Panc1 (cell line): Measurements from ENCODE around the gene TOMM5. TPM values are rescaled to one million over a fixed set of nuclear protein-coding genes. Genes with fewer than 3 reads are reported as not detected.
A peak's percentile ranks its signal among the peaks of the same experiment; 100 is the strongest.

Source experiments
- ATAC-seq: fragments of 200-7000 bp; cut with Tn5 transposase; 2 replicates; pipeline ENCODE4 v1.9.1; 2020; ENCODE audit warnings: mild to moderate bottlenecking, moderate library complexity
- BruUV-seq: library from RNA; stranded (reverse); fragments of 400-500 nt; replicated peaks from 2 replicates; lab custom pipeline; 2021; lab: Mats Ljungman, UMichigan
- CTCF ChIA-PET: fragments of 300-600 bp; sonication (Branson Sonifier 250); formaldehyde crosslinking; loops from one replicate; lab custom pipeline; 2022; ENCODE audit warnings: antibody characterized with exemption; lab: Charles Lee
- POLR2A ChIA-PET: fragments of 300-600 bp; sonication (Branson Sonifier 250); formaldehyde crosslinking; loops from one replicate; lab custom pipeline; 2022; ENCODE audit warnings: antibody characterized with exemption; lab: Charles Lee
- DNase-seq: peaks from one replicate; pipeline ENCODE4 v3.0.0-alpha.2; 2010; ENCODE audit warnings: low read depth, low spot score
- H3K27ac ChIP-seq: 2 replicates; pipeline ENCODE4 v1.5.1; 2011; ENCODE audit warnings: mild to moderate bottlenecking, low read length, inconsistent platforms
- H3K27me3 ChIP-seq: fragments of 200-500 bp; sonication (Bioruptor generic); 2 replicates; pipeline ENCODE4 v1.6.0; 2014; ENCODE audit warnings: low read length, inconsistent platforms; ENCODE audit not compliant: control insufficient read depth, insufficient read depth
- H3K36me3 ChIP-seq: fragments of 200-500 bp; sonication (Bioruptor generic); 2 replicates; pipeline ENCODE4 v1.5.1; 2014; ENCODE audit warnings: inconsistent platforms, mild to moderate bottlenecking, low read length, moderate library complexity; ENCODE audit not compliant: control insufficient read depth, insufficient read depth
- H3K4me1 ChIP-seq: 2 replicates; pipeline ENCODE4 v1.5.1; 2011; ENCODE audit warnings: inconsistent platforms, mild to moderate bottlenecking, low read length, moderate library complexity; ENCODE audit not compliant: control insufficient read depth, insufficient read depth
- H3K4me3 ChIP-seq, 2 experiments: 2 replicates each; pipeline ENCODE4 v1.5.1; 2011 to 2012; ENCODE audit warnings: low read depth in 2 of 2, low read length in 2 of 2, mild to moderate bottlenecking in 2 of 2, inconsistent platforms in 1 of 2, moderate library complexity in 1 of 2
- H3K9me3 ChIP-seq: fragments of 200-500 bp; sonication (Bioruptor generic); 2 replicates; pipeline ENCODE4 v1.5.1; 2014; ENCODE audit warnings: low read depth, mild to moderate bottlenecking, inconsistent platforms, low read length, moderate library complexity; ENCODE audit not compliant: control insufficient read depth, insufficient read depth
- CTCF ChIP-seq: fragments of 450-650 bp; IDR thresholded peaks from 2 replicates; pipeline ENCODE4 v1.5.1; 2017; ENCODE audit warnings: mild to moderate bottlenecking
- POLR2AphosphoS5 ChIP-seq: IDR thresholded peaks from 2 replicates; pipeline ENCODE4 v1.6.1; 2012; ENCODE audit warnings: mild to moderate bottlenecking, low read depth, low read length, moderate library complexity
- REST ChIP-seq, 2 experiments: IDR thresholded peaks; 2 replicates each; pipeline ENCODE4 v1.6.1; 2011 to 2012; ENCODE audit warnings: low read depth in 2 of 2, control low read depth in 1 of 2, low read length in 1 of 2, mild to moderate bottlenecking in 1 of 2, moderate library complexity in 1 of 2; ENCODE audit not compliant: insufficient read depth in 1 of 2
- SIN3A ChIP-seq: IDR thresholded peaks from 2 replicates; pipeline ENCODE4 v1.6.1; 2012; ENCODE audit warnings: low read depth, mild to moderate bottlenecking, low read length, moderate library complexity, borderline replicate concordance; ENCODE audit not compliant: insufficient read depth
- TCF7L2 ChIP-seq: IDR thresholded peaks from 2 replicates; pipeline ENCODE4 v1.6.1; 2011; ENCODE audit warnings: mild to moderate bottlenecking, low read depth, low read length, inconsistent platforms
- in situ Hi-C: cut with HindIII; loops from 2 replicates; pipeline ENCODE4 v1.10.0; 2016; ENCODE audit warnings: low sequenced_read_pairs, low pct_unique_long_range_greater_than_20kb
- intact Hi-C: fragments of 100-400 bp; cut with micrococcal nuclease; formaldehyde crosslinking; loops from one replicate; pipeline ENCODE4 v1.10.0; 2022; ENCODE audit not compliant: unreplicated experiment
- total RNA-seq: library from RNA; stranded (reverse); gene quantifications from one replicate; pipeline ENCODE4 v1.2.1, GENCODE V29; 2021; ENCODE audit not compliant: unreplicated experiment

Gene TOMM5
- total RNA-seq, 1 experiment from 2014 or later, result 333 TPM

- Histone ChIP-seq H3K36me3 (peaks cover 9% of the 10 kb centered on the region), H3K4me3 (peak within 1 kb of the TSS; percentile 72 to 90), H3K27ac (peak within 1 kb of the TSS; percentile 92), H3K27me3 (no peaks in the 10 kb centered on the region), H3K4me1 (peaks cover 32% of the 10 kb centered on the region), H3K9me3 (no peaks in the 10 kb centered on the region)
- intact Hi-C loops, result no loop called here
- TF ChIP-seq POLR2AphosphoS5, result no peak
- TF ChIP-seq TCF7L2, result peak; percentile 44; the same call in 1 of the 2 replicates
- ChIA-PET CTCF (interaction anchor here (0.5 to 1.6 kb wide), 3 partner anchors 64 to 95 kb away, joined by 3 to 5 read pairs (median 3); no protein-coding TSS in a partner anchor), POLR2A (interaction anchor here (0.7 kb wide), 2 partner anchors 65 to 78 kb away, joined by 3 read pairs; no protein-coding TSS in a partner anchor)
- ATAC-seq (peak; percentile 96), DNase-seq (no peak)
- no TSS peak for BruUV-seq
- in situ Hi-C loops, result no loop called here
These were observed 16.3 kb downstream of the TOMM5 start, which contains the start of gene FBXO10 for GRCh38 chr9:37575921-37576721. TSS of gene FBXO10 (minus strand) at chr9:37576380. CDS start at chr9:37541768, 34,612 bp downstream.

GRCh38 chr9:37575511-37575914 lies 16.9 kb downstream of the TOMM5 start:
- Histone ChIP-seq H3K4me1 (peaks cover 32% of the 10 kb centered on the region), H3K27me3 (no peaks in the 10 kb centered on the region), H3K27ac (peak overlapping the region; percentile 92), H3K9me3 (no peaks in the 10 kb centered on the region), H3K36me3 (peaks cover 4% of the 10 kb centered on the region; the same call in 1 of the 2 replicates), H3K4me3 (peak overlapping the region; percentile 72 to 90)
- ATAC-seq (peak; percentile 7), DNase-seq (no peak)
- no TSS peak for BruUV-seq
- CTCF ChIA-PET, result interaction anchor here (1.6 kb wide), 1 partner anchor 94 kb away, joined by 5 read pairs; no protein-coding TSS in a partner anchor
- in situ Hi-C loops, result no loop called here
- intact Hi-C loops, result no loop called here
- TF ChIP-seq POLR2AphosphoS5, result no peak
- TF ChIP-seq TCF7L2, result no peak
- TF ChIP-seq CTCF, result no peak
- TF ChIP-seq SIN3A, result no peak
- TF ChIP-seq REST (IDR thresholded peaks at IDR 0.05; ENCODE audit: insufficient read depth in 1 of 2, low read depth in 2 of 2, low read length in 1 of 2), result no peak
- POLR2A ChIA-PET, result no interaction called here
